GM23338 (cell line): ENCODE measurements around the gene TIPIN.

Source experiments
- CTCF ChIP-seq, 2 experiments: fragments of 200-600 bp in 1 of 2; sonication (generic) in 1 of 2; conservative IDR thresholded peaks; 2 replicates each; pipeline versions ENCODE4 v1.5.1 to v1.6.1; 2016 to 2017; ENCODE audit warnings: antibody characterized with exemption in 2 of 2, low read depth in 2 of 2, mild to moderate bottlenecking in 2 of 2, moderate library complexity in 1 of 2
- EZH2 ChIP-seq: fragments of 200-600 bp; sonication (generic); IDR thresholded peaks from one replicate; pipeline ENCODE4 v1.8.0; 2017; ENCODE audit warnings: antibody characterized with exemption, mild to moderate bottlenecking, low read depth; ENCODE audit not compliant: unreplicated experiment
- REST ChIP-seq: IDR thresholded peaks from one replicate; pipeline ENCODE4 v1.6.1; 2018; ENCODE audit warnings: antibody characterized with exemption; ENCODE audit not compliant: unreplicated experiment

- TF ChIP-seq EZH2 (no peak), CTCF (conservative IDR thresholded peaks at IDR 0.05; ENCODE audit: low read depth in 2 of 2) (no peak), REST (no peak)
Observed at GRCh38 chr15:66288093-66288492, 68.4 kb downstream of the TIPIN start.
